Measurements from ENCODE around the gene NXPE4.

Gene NXPE4

DNA sequence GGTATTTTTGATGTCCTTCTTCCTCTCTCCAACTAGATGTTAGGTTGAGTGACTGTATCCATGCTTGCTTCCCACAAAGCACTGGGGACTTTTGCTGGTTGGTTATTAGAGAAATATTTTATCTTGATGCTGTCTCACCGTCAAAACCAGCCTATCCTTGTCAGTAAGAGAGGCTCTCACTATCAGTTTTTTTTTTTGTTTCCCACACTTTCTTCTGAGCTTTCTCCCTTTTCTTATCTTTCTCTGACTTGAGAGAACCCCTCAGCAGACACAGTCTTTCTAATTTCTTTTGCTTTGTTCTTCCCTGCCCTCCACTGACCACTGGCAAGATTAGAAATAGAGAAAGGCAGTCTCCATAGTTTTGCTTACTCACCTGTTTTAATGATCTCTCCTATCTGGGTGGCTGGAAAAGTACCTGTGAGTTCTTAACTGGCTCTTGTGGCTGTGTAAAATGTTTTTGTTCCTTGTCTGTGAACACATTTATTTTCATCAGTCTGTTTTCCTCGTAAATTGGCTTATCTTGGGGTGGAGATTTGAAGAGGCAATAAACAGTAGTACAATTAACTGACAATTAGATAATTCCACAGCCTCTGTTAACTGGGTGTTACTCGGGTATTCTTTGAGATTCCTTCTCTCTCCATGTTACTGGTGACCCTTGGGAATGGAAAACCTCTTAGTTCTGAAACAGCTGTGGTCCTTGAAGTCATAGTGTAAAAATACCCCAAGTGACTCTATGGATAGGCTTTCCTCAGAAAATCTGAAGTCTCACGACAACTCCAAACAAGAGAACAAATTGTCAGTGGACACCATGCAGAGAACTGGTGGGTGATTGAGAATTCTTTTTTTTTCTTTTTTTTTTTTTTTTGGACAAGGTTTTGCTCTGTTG lies 35.9 kb downstream of the NXPE4 start, which contains the start of gene NXPE1:
TSS of gene NXPE1 (minus strand) at position 457 of the 886 bp plus-strand sequence. CDS start 8,680 bp downstream, outside the sequence.
- DNase-seq (ENCODE audit: low read depth in 2 of 2): no peak

DNA sequence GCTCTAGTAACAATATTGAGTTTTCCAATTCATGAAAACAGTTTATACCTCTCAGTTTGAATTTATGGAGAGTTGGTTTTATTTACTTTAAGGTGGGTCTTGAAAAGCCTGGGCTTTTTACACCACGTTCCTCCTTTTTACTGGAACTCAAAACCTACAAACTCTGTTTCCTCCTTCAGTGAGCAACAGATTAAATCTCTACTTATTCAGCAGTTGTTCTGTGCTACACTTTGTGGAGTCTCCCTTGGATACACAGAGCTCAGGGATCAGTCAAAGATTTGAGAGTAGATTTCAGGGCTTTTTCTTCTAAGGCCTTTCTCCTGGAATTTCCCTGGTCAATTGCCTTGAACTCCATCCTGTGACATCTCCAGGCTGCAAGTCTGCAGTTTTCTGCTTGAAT lies 39.5 kb downstream of the NXPE4 start:
- no peak for DNase-seq (ENCODE audit: low read depth in 2 of 2)

DNA sequence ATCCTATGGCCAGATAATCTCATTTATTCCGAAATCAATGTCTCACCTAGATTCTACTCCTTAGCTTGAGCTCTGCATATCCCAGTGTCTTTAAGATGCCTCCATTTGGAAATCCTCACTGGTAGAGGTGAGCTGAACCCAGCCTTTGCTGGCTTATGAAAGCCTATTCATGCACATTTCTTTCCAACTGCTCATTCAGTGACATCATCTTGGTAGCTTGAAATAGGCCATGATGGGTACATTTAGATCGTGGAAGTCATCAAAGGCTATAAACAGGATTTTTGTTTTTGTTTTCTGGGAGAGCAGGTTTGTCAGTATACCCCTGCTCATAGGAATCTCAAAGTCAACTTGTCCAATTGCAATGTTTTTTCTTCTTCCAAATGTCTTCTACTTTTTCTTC lies 41.9 kb downstream of the NXPE4 start:
- DNase-seq (ENCODE audit: low read depth in 2 of 2): no peak

DNA sequence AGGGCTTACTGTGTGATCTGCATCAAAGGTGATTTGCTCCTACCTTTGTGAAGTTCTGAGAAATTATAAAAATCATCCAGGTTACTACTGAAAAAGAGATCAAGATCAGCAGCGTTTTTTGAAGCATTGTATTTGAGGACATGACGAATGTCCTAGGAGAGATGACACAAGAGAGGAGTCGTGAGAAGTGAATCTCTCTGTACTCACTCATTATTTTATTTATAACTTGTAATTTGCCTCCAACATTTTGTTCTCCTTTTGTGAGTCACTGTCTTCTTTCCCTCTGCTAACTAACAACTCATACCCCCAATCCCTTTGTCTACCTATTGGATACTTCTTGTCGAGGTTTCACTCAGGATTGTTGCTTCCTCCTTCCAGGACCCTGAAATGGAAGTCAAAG lies 44.5 kb downstream of the NXPE4 start:
- DNase-seq (ENCODE audit: low read depth in 2 of 2): no peak

DNA sequence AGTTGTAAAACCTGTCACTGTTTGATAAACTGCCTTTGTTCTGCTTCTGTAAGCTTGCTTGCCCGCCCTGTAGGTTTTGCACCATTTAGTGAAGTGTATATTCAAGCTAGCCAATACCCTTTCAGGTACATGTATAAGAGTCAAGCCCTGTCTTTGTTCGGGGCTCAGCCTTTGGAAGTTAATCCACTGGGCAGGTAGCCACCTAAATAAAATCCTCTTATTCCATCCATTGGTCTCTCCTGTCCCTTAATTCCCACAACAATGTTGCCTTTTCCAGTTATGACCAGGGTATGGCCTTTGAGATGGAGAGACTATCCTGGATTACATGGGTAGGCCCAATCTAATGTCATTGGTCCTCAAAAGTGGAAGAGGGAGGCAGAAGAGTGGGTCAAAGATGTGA lies 69.9 kb downstream of the NXPE4 start:
- DNase-seq (ENCODE audit: low read depth in 2 of 2): no peak

DNA sequence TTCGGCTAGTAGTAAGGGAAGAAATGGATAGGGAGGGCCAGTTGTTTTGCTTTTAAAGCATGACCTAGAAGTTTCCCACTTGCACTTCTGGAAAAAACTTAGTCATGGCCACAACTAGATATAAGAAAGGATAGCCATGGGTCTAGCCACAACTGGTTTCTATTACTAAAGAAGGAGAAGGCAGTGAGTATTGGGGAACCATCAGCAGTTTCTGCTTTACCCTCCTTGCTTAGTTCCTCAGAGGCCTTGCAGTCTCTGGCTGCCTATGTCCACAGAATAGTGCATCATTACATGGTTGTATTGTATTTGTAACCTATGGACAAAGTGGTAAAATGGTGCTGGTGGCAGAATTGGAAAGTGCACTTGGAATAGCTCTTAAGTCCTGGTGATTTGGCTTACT lies 71.5 kb downstream of the NXPE4 start:
- DNase-seq (ENCODE audit: low read depth in 2 of 2): no peak

DNA sequence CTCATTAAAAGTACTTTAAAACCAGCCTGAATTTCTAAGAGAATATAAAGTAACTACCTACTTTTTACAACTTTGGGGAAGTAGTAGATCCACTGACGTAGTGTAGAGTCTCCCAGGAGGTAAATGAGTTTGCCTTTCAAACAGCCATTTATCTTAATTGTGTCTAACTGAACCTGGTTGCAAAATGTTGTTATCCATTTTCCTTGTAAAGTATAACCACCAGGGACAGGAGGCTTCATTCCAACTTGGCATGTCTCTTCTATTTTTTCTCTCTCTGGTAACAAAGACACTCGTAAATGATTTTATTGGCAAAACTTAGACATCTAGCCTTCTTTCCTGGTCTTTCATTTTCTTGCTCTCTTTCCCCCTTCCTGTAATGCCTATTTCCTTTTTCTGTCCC lies 72.8 kb downstream of the NXPE4 start:
- no peak for DNase-seq (ENCODE audit: low read depth in 2 of 2)
